Esophagus muscularis mucosa (tissue), 3 donors: ENCODE measurements around the gene CLIP3.

Source experiments
- CTCF ChIP-seq, 3 experiments: fragments of 200-600 bp in 2 of 3; fragments of 450-650 bp in 1 of 3; sonication (generic) in 2 of 3; IDR thresholded peaks; one replicate each; pipeline ENCODE4 v1.5.1; 2017 to 2019; ENCODE audit warnings: antibody characterized with exemption in 3 of 3, mild to moderate bottlenecking in 2 of 3, moderate library complexity in 1 of 3
- POLR2A ChIP-seq: fragments of 450-650 bp; IDR thresholded peaks from one replicate; pipeline ENCODE4 v1.6.1; 2017; ENCODE audit warnings: antibody characterized with exemption, moderate library complexity, mild to moderate bottlenecking, low read depth

DNA sequence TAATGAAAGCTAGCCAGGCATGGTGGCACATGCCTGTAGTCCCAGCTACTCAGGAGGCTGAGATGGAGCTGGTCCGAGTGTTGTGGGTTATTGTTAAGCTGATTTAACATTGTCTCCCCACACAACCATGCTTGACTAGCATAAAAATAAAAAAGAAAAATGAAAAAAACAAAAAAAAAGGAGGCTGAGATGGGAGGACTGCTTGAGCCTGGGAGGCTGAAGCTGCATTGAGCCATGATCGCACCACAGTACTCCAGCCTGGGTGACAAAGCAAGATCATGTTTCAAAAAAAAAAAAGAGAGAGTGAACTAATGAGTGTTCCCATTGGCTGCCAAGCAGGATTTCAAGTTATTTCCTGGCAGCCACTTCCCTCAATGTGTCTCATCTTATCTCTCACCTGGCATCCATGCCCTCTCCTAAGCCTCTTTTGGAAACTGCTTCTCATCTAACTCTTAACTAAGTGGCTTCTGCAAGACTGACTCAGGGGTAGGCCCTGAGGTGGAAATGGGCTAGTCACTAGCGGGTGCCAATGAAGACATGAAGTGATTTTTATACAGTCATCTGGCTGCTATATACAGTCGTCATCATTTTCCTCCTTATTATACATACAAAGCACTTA lies 16.5 kb upstream of the CLIP3 start:
- TF ChIP-seq CTCF (IDR thresholded peaks at IDR 0.05): no peak
- TF ChIP-seq POLR2A: no peak
